MM.1S (cell line): ENCODE measurements around the gene TCF12.

ENCODE experiments used
- DNase-seq: peaks from one replicate; pipeline ENCODE4 v3.0.0-alpha.2; 2015
- H2AFZ ChIP-seq: fragments of 300-600 bp; sonication (generic); 2 replicates; pipeline ENCODE4 v1.6.0; 2016; ENCODE audit warnings: antibody characterized with exemption, low read length
- H3F3A ChIP-seq: fragments of 300-600 bp; sonication (generic); 2 replicates; pipeline ENCODE4 v1.6.1; 2016; ENCODE audit warnings: mild to moderate bottlenecking, antibody characterized with exemption, low read length, moderate library complexity, mixed read lengths; ENCODE audit not compliant: insufficient read depth
- H3K27ac ChIP-seq: fragments of 300-600 bp; sonication (generic); 2 replicates; pipeline ENCODE4 v1.5.1; 2016; ENCODE audit warnings: mild to moderate bottlenecking, low read length
- H3K27me3 ChIP-seq: fragments of 300-600 bp; sonication (generic); replicated peaks from 2 replicates; pipeline ENCODE4 v1.6.0; 2016; ENCODE audit warnings: low read length; ENCODE audit not compliant: insufficient read depth
- H3K36me3 ChIP-seq: fragments of 300-600 bp; sonication (generic); replicated peaks from 2 replicates; pipeline ENCODE4 v1.6.1; 2016; ENCODE audit warnings: mild to moderate bottlenecking, low read length, mixed read lengths; ENCODE audit not compliant: insufficient read depth
- H3K4me1 ChIP-seq: fragments of 300-600 bp; sonication (generic); 2 replicates; pipeline ENCODE4 v1.6.1; 2016; ENCODE audit warnings: low read length, mixed read lengths
- H3K4me2 ChIP-seq: fragments of 300-600 bp; sonication (generic); 2 replicates; pipeline ENCODE4 v1.6.0; 2016; ENCODE audit warnings: low read depth, low read length
- H3K4me3 ChIP-seq: fragments of 300-600 bp; sonication (generic); 2 replicates; pipeline ENCODE4 v1.5.1; 2016; ENCODE audit warnings: low read length, mixed read lengths
- H3K79me2 ChIP-seq: fragments of 300-600 bp; sonication (generic); 2 replicates; pipeline ENCODE4 v1.6.1; 2016; ENCODE audit warnings: mixed run types, low read length, mixed read lengths
- H3K9ac ChIP-seq: fragments of 300-600 bp; sonication (generic); 2 replicates; pipeline ENCODE4 v1.6.1; 2016; ENCODE audit warnings: low read length, mixed read lengths
- H3K9me2 ChIP-seq: fragments of 300-600 bp; sonication (generic); replicated peaks from 2 replicates; pipeline ENCODE4 v1.6.1; 2016; ENCODE audit warnings: mild to moderate bottlenecking, low read length, mixed read lengths; ENCODE audit not compliant: insufficient read depth
- H3K9me3 ChIP-seq: fragments of 300-600 bp; sonication (generic); replicated peaks from 2 replicates; pipeline ENCODE4 v1.6.1; 2016; ENCODE audit warnings: mild to moderate bottlenecking, low read length, mixed read lengths; ENCODE audit not compliant: insufficient read depth
- H4K20me1 ChIP-seq: fragments of 300-600 bp; sonication (generic); 2 replicates; pipeline ENCODE4 v1.6.1; 2016; ENCODE audit warnings: mild to moderate bottlenecking, low read length, moderate library complexity, mixed read lengths; ENCODE audit not compliant: insufficient read depth
- CTCF ChIP-seq: fragments of 300-600 bp; sonication (generic); IDR thresholded peaks from 2 replicates; pipeline ENCODE4 v1.5.1; 2016; ENCODE audit warnings: antibody characterized with exemption, low read length, mixed read lengths
- EZH2 ChIP-seq: fragments of 300-600 bp; sonication (generic); optimal IDR thresholded peaks from 2 replicates; pipeline ENCODE3; 2017; ENCODE audit warnings: low read depth, mild to moderate bottlenecking, antibody characterized with exemption, low read length, mixed read lengths
- EZH2phosphoT487 ChIP-seq: fragments of 300-600 bp; sonication (generic); IDR thresholded peaks from 2 replicates; pipeline ENCODE4 v1.6.1; 2018; ENCODE audit warnings: antibody characterized with exemption, low read length

Gene TCF12

GRCh38 chr15:57165992-57166391, 247.5 kb downstream of the TCF12 start:
- Histone ChIP-seq H3K9me2 (no peaks in the 10 kb centered on the region), H3K9me3 (no peaks in the 10 kb centered on the region), H2AFZ (no peak overlapping the region), H3K9ac (no peak overlapping the region), H3F3A (no peaks in the 10 kb centered on the region), H3K36me3 (no peaks in the 10 kb centered on the region), H3K27me3 (no peaks in the 10 kb centered on the region), H3K27ac (no peak overlapping the region), H3K79me2 (no peaks in the 10 kb centered on the region), H3K4me3 (no peak overlapping the region), H3K4me1 (no peaks in the 10 kb centered on the region), H4K20me1 (no peaks in the 10 kb centered on the region), H3K4me2 (no peak overlapping the region)
- DNase-seq, result no peak
- TF ChIP-seq CTCF (no peak), EZH2phosphoT487 (no peak), EZH2 (no peak)

GRCh38 chr15:57167821-57168395, 249.5 kb downstream of the TCF12 start:
- Histone ChIP-seq H3K27me3 (no peaks in the 10 kb centered on the region), H3F3A (no peaks in the 10 kb centered on the region), H3K27ac (no peak overlapping the region), H3K36me3 (no peaks in the 10 kb centered on the region), H3K4me2 (no peak overlapping the region), H3K79me2 (no peaks in the 10 kb centered on the region), H3K9ac (no peak overlapping the region), H2AFZ (no peak overlapping the region), H3K4me1 (no peaks in the 10 kb centered on the region), H3K4me3 (no peak overlapping the region), H4K20me1 (no peaks in the 10 kb centered on the region), H3K9me3 (no peaks in the 10 kb centered on the region), H3K9me2 (no peaks in the 10 kb centered on the region)
- TF ChIP-seq CTCF, result no peak
- no peak for TF ChIP-seq EZH2
- TF ChIP-seq EZH2phosphoT487, result no peak
- no peak for DNase-seq

- TF ChIP-seq EZH2, result no peak
- TF ChIP-seq EZH2phosphoT487, result no peak
- TF ChIP-seq CTCF, result no peak
- Histone ChIP-seq H3K9me2 (no peaks in the 10 kb centered on the region), H3K36me3 (no peaks in the 10 kb centered on the region), H3K27ac (no peak overlapping the region), H3F3A (no peaks in the 10 kb centered on the region), H2AFZ (no peak overlapping the region), H3K4me2 (no peak overlapping the region), H4K20me1 (no peaks in the 10 kb centered on the region), H3K9me3 (no peaks in the 10 kb centered on the region), H3K9ac (no peak overlapping the region), H3K4me3 (no peak overlapping the region), H3K27me3 (no peaks in the 10 kb centered on the region), H3K79me2 (no peaks in the 10 kb centered on the region), H3K4me1 (no peaks in the 10 kb centered on the region)
- no peak for DNase-seq
Measured at GRCh38 chr15:57169643-57170042, 251.2 kb downstream of the TCF12 start.
